Progenitor cell of endocrine pancreas (in vitro differentiated cells): ENCODE results near the gene LECT2. TPM values are rescaled to one million over a fixed set of nuclear protein-coding genes. Genes with fewer than 3 reads are reported as not detected.

ENCODE experiments used
- DNase-seq: peaks from one replicate; pipeline ENCODE4 v3.0.0; 2021; ENCODE audit warnings: low spot score; ENCODE audit not compliant: unreplicated experiment
- H3K27ac Mint-ChIP-seq: 2 replicates; pipeline ENCODE4 v1.8.0; 2021; ENCODE audit warnings: mild to moderate bottlenecking, moderate library complexity, mixed read lengths
- H3K27me3 Mint-ChIP-seq: 2 replicates; pipeline ENCODE4 v1.8.0; 2021; ENCODE audit warnings: mixed read lengths
- H3K36me3 Mint-ChIP-seq: 2 replicates; pipeline ENCODE4 v1.8.0; 2022; ENCODE audit warnings: mixed read lengths; ENCODE audit not compliant: insufficient read depth
- H3K4me1 Mint-ChIP-seq: 2 replicates; pipeline ENCODE4 v1.8.0; 2021; ENCODE audit warnings: low read depth, mixed read lengths
- H3K4me3 Mint-ChIP-seq: 2 replicates; pipeline ENCODE4 v1.8.0; 2021; ENCODE audit warnings: low read depth, mild to moderate bottlenecking, moderate library complexity, mixed read lengths
- H3K9me3 Mint-ChIP-seq: 2 replicates; pipeline ENCODE4 v1.8.0; 2021; ENCODE audit warnings: low read depth, mixed read lengths
- CTCF ChIP-seq: fragments of 200-600 bp; sonication (generic); IDR thresholded peaks from one replicate; pipeline ENCODE4 v1.5.0; 2021; ENCODE audit warnings: antibody characterized with exemption, mild to moderate bottlenecking; ENCODE audit not compliant: unreplicated experiment
- total RNA-seq: library from RNA; stranded (reverse); gene quantifications from 2 replicates; pipeline ENCODE4 v1.2.1, GENCODE V29; 2021

Gene LECT2
- total RNA-seq, 1 donor from 2014 or later, result not detected

GRCh38 chr5:135915466-135916001 lies 39.2 kb downstream of the LECT2 start:
- H3K9me3 Mint-ChIP-seq, result no peaks in the 10 kb centered on the region
- no peaks in the 10 kb centered on the region for H3K36me3 Mint-ChIP-seq
- no peak for TF ChIP-seq CTCF
- no peaks in the 10 kb centered on the region for H3K4me1 Mint-ChIP-seq
- H3K27me3 Mint-ChIP-seq, result peaks cover 80% of the 10 kb centered on the region
- no peak for DNase-seq
- no peak overlapping the region for H3K27ac Mint-ChIP-seq
- H3K4me3 Mint-ChIP-seq, result no peak overlapping the region

GRCh38 chr5:135913713-135914626 lies 40.8 kb downstream of the LECT2 start:
- H3K4me3 Mint-ChIP-seq, result no peak overlapping the region
- H3K4me1 Mint-ChIP-seq, result no peaks in the 10 kb centered on the region
- H3K27me3 Mint-ChIP-seq, result peaks cover 90% of the 10 kb centered on the region
- no peaks in the 10 kb centered on the region for H3K9me3 Mint-ChIP-seq
- TF ChIP-seq CTCF, result no peak
- H3K27ac Mint-ChIP-seq, result no peak overlapping the region
- no peak for DNase-seq
- no peaks in the 10 kb centered on the region for H3K36me3 Mint-ChIP-seq

GRCh38 chr5:135905144-135905543 lies 49.6 kb downstream of the LECT2 start:
- Mint-ChIP-seq H3K27me3 (peaks cover 44% of the 10 kb centered on the region), H3K9me3 (no peaks in the 10 kb centered on the region), H3K4me1 (peaks cover 10% of the 10 kb centered on the region), H3K36me3 (no peaks in the 10 kb centered on the region), H3K4me3 (no peak overlapping the region), H3K27ac (no peak overlapping the region)
- no peak for DNase-seq
- TF ChIP-seq CTCF, result no peak

GRCh38 chr5:135901633-135902032 lies 53.1 kb downstream of the LECT2 start:
- Mint-ChIP-seq H3K4me3 (no peak overlapping the region), H3K4me1 (peaks cover 10% of the 10 kb centered on the region), H3K27ac (no peak overlapping the region), H3K9me3 (no peaks in the 10 kb centered on the region), H3K36me3 (no peaks in the 10 kb centered on the region), H3K27me3 (peaks cover 44% of the 10 kb centered on the region)
- no peak for DNase-seq
- no peak for TF ChIP-seq CTCF

- TF ChIP-seq CTCF, result no peak
- Mint-ChIP-seq H3K27ac (no peak overlapping the region), H3K27me3 (peaks cover 48% of the 10 kb centered on the region), H3K4me1 (peaks cover 10% of the 10 kb centered on the region), H3K4me3 (no peak overlapping the region), H3K36me3 (no peaks in the 10 kb centered on the region), H3K9me3 (no peaks in the 10 kb centered on the region)
- DNase-seq, result no peak
Observed at GRCh38 chr5:135900276-135900675, 54.5 kb downstream of the LECT2 start.
